ENCODE data around the gene NPHP1. TPM values are rescaled to one million over a fixed set of nuclear protein-coding genes. Genes with fewer than 3 reads are reported as not detected.

NPHP1 gene
- total RNA-seq, 4 donors from 2014 or later = 0.59 to 2.6 (median 1.8) TPM

GRCh38 chr2:110130757-110131156, 74.1 kb downstream of the NPHP1 start:
- intact Hi-C loops (cut with DNase I; ENCODE audit: low total_unique reads) = no loop called here
- no peak for DNase-seq (ENCODE audit: low spot score in 2 of 2)
- 64 to 69% methylated on average over 2 of the region's 2 CpGs for whole genome bisulfite sequencing, 2 donors
- no peak for TF ChIP-seq CTCF (IDR thresholded peaks at IDR 0.05)
- no peak for TF ChIP-seq POLR2A (IDR thresholded peaks at IDR 0.05)
- H3K4me3 ChIP-seq (ENCODE audit: low read depth, poor library complexity, severe bottlenecking) = no peak overlapping the region

- 79 to 80% methylated on average over 2 of the region's 2 CpGs for WGBS, 2 donors
- intact Hi-C loops (cut with DNase I; ENCODE audit: low total_unique reads) = no loop called here
- TF ChIP-seq POLR2A (IDR thresholded peaks at IDR 0.05) = no peak
- TF ChIP-seq CTCF (IDR thresholded peaks at IDR 0.05) = no peak
Observed at GRCh38 chr2:110126906-110127305, 77.9 kb downstream of the NPHP1 start.

GRCh38 chr2:110126086-110126773, 78.6 kb downstream of the NPHP1 start:
- intact Hi-C loops (cut with DNase I; ENCODE audit: low total_unique reads) = no loop called here
- no peak for DNase-seq (ENCODE audit: low spot score in 2 of 2)
- WGBS, 2 donors = 62 to 75% methylated on average over 4 of the region's 4 CpGs
- H3K4me3 ChIP-seq (ENCODE audit: low read depth, poor library complexity, severe bottlenecking) = no peak overlapping the region
- TF ChIP-seq CTCF (IDR thresholded peaks at IDR 0.05) = no peak
- TF ChIP-seq POLR2A (IDR thresholded peaks at IDR 0.05) = no peak

More at GRCh38 chr2:110126906-110127305, 77.9 kb downstream of the NPHP1 start:
- H3K4me3 ChIP-seq (ENCODE audit: low read depth, poor library complexity, severe bottlenecking) = no peak overlapping the region
- DNase-seq (ENCODE audit: low spot score in 2 of 2) = no peak

- intact Hi-C loops (cut with DNase I; ENCODE audit: low total_unique reads) = no loop called here
- no peak for DNase-seq (ENCODE audit: low spot score in 2 of 2)
- no peak overlapping the region for H3K4me3 ChIP-seq (ENCODE audit: low read depth, poor library complexity, severe bottlenecking)
- TF ChIP-seq POLR2A (IDR thresholded peaks at IDR 0.05) (no peak), CTCF (IDR thresholded peaks at IDR 0.05) (no peak)
- WGBS, 2 donors = 54 to 55% methylated on average over 6 of the region's 6 CpGs
Observed at GRCh38 chr2:110124939-110125691, 79.7 kb downstream of the NPHP1 start.

GRCh38 chr2:110124038-110124825, 80.6 kb downstream of the NPHP1 start:
- H3K4me3 ChIP-seq (ENCODE audit: low read depth, poor library complexity, severe bottlenecking) = no peak overlapping the region
- DNase-seq (ENCODE audit: low spot score in 2 of 2) = no peak
- TF ChIP-seq POLR2A (IDR thresholded peaks at IDR 0.05) (no peak), CTCF (IDR thresholded peaks at IDR 0.05) (no peak)
- intact Hi-C loops (cut with DNase I; ENCODE audit: low total_unique reads) = no loop called here
- WGBS, 2 donors = 89% methylated on average over 4 of the region's 4 CpGs

All from lower leg skin (tissue), 4 donors.